H9 (cell line): ENCODE results near the gene ARID2. TPM values are rescaled to one million over a fixed set of nuclear protein-coding genes. Genes with fewer than 3 reads are reported as not detected.

Source experiments
- DNase-seq: peaks from one replicate; pipeline ENCODE4 v3.0.0-alpha.2; 2017
- H2AFZ ChIP-seq: one replicate; pipeline ENCODE4 v1.6.1; 2013; ENCODE audit warnings: mild to moderate bottlenecking, low read length, control low read depth, moderate library complexity
- H2AK5ac ChIP-seq: 2 replicates; pipeline ENCODE4 v1.6.1; 2013; ENCODE audit warnings: low read length, control low read depth, mixed read lengths; ENCODE audit not compliant: insufficient read length
- H2BK120ac ChIP-seq: one replicate; pipeline ENCODE4 v1.6.1; 2013; ENCODE audit warnings: low read depth, mild to moderate bottlenecking, low read length, control low read depth, inconsistent platforms; ENCODE audit not compliant: poor library complexity, severe bottlenecking
- H2BK12ac ChIP-seq: 2 replicates; pipeline ENCODE4 v1.6.1; 2013; ENCODE audit warnings: low read length, control low read depth, mixed read lengths, low read depth; ENCODE audit not compliant: insufficient read length
- H2BK15ac ChIP-seq: 2 replicates; pipeline ENCODE4 v1.6.1; 2013; ENCODE audit warnings: low read depth, low read length, control low read depth
- H2BK20ac ChIP-seq: one replicate; pipeline ENCODE4 v1.6.1; 2013; ENCODE audit warnings: low read depth, mild to moderate bottlenecking, low read length, control low read depth, inconsistent platforms; ENCODE audit not compliant: poor library complexity, severe bottlenecking
- H2BK5ac ChIP-seq: 2 replicates; pipeline ENCODE4 v1.6.1; 2013; ENCODE audit warnings: low read length, control low read depth, mixed read lengths; ENCODE audit not compliant: insufficient read length
- H3K14ac ChIP-seq: 2 replicates; pipeline ENCODE4 v1.6.1; 2013; ENCODE audit warnings: low read length, control low read depth; ENCODE audit not compliant: insufficient read depth
- H3K18ac ChIP-seq: 2 replicates; pipeline ENCODE4 v1.6.1; 2013; ENCODE audit warnings: low read depth, mild to moderate bottlenecking, mixed read lengths, low read length, control low read depth; ENCODE audit not compliant: insufficient read length
- H3K23ac ChIP-seq: 2 replicates; pipeline ENCODE4 v1.6.1; 2013; ENCODE audit warnings: low read length, control low read depth, mixed read lengths, low read depth; ENCODE audit not compliant: insufficient read length
- H3K23me2 ChIP-seq: 2 replicates; pipeline ENCODE4 v1.6.1; 2013; ENCODE audit warnings: low read depth, mild to moderate bottlenecking, mixed read lengths, low read length, control low read depth; ENCODE audit not compliant: insufficient read length, poor library complexity, severe bottlenecking
- H3K27ac ChIP-seq: 2 replicates; pipeline ENCODE4 v1.5.1; 2013; ENCODE audit warnings: low read length, control low read depth, mixed read lengths, low read depth; ENCODE audit not compliant: insufficient read length
- H3K27me3 ChIP-seq: 2 replicates; pipeline ENCODE4 v1.6.1; 2013; ENCODE audit warnings: low read length, control low read depth, inconsistent platforms; ENCODE audit not compliant: insufficient read depth
- H3K4ac ChIP-seq: 2 replicates; pipeline ENCODE4 v1.6.1; 2013; ENCODE audit warnings: low read depth, mild to moderate bottlenecking, control low read depth, inconsistent platforms, low read length, moderate library complexity
- H3K4me1 ChIP-seq: 2 replicates; pipeline ENCODE4 v1.6.1; 2013; ENCODE audit warnings: low read length, control low read depth, inconsistent platforms; ENCODE audit not compliant: insufficient read depth
- H3K4me2 ChIP-seq: 2 replicates; pipeline ENCODE4 v1.6.1; 2013; ENCODE audit warnings: low read length, control low read depth, mixed read lengths; ENCODE audit not compliant: insufficient read length, insufficient read depth
- H3K56ac ChIP-seq: 2 replicates; pipeline ENCODE4 v1.6.1; 2013; ENCODE audit warnings: low read depth, mild to moderate bottlenecking, mixed read lengths, low read length, control low read depth; ENCODE audit not compliant: insufficient read length
- H3K79me1 ChIP-seq: 2 replicates; pipeline ENCODE4 v1.6.1; 2013; ENCODE audit warnings: low read depth, mild to moderate bottlenecking, moderate library complexity, low read length, control low read depth, inconsistent platforms; ENCODE audit not compliant: insufficient read depth, poor library complexity, severe bottlenecking
- H3K79me2 ChIP-seq: 2 replicates; pipeline ENCODE4 v1.6.1; 2013; ENCODE audit warnings: low read length, control low read depth, inconsistent platforms; ENCODE audit not compliant: insufficient read depth
- H3K9ac ChIP-seq: 2 replicates; pipeline ENCODE4 v1.6.1; 2013; ENCODE audit warnings: low read length, control low read depth, mixed read lengths; ENCODE audit not compliant: insufficient read length; ENCODE audit errors: extremely low read depth
- H3K9me3 ChIP-seq: one replicate; pipeline ENCODE4 v1.6.1; 2013; ENCODE audit warnings: low read depth, low read length, inconsistent platforms; ENCODE audit not compliant: control insufficient read depth
- H3T11ph ChIP-seq: one replicate; pipeline ENCODE4 v1.6.1; 2013; ENCODE audit warnings: mild to moderate bottlenecking, low read length, control low read depth, inconsistent platforms
- H4K20me1 ChIP-seq: one replicate; pipeline ENCODE4 v1.6.1; 2013; ENCODE audit not compliant: control insufficient read depth, insufficient read length, insufficient read depth
- H4K5ac ChIP-seq: 2 replicates; pipeline ENCODE4 v1.6.1; 2013; ENCODE audit warnings: low read depth, mild to moderate bottlenecking, mixed read lengths, low read length, control low read depth; ENCODE audit not compliant: insufficient read length
- H4K8ac ChIP-seq: replicated peaks from 2 replicates; pipeline ENCODE4 v1.6.1; 2013; ENCODE audit warnings: low read length, control low read depth, mixed read lengths, low read depth; ENCODE audit not compliant: insufficient read length
- H4K91ac ChIP-seq: 2 replicates; pipeline ENCODE4 v1.6.1; 2013; ENCODE audit warnings: low read depth, mild to moderate bottlenecking, moderate library complexity, mixed read lengths, low read length, control low read depth; ENCODE audit not compliant: insufficient read length
- H3K27ac Mint-ChIP-seq, 3 experiments: 2 replicates in 2 of 3; 3 replicates in 1 of 3; pipeline ENCODE4 v1.8.0; 2020 to 2021; ENCODE audit warnings: mixed read lengths in 3 of 3, mild to moderate bottlenecking in 1 of 3, moderate library complexity in 1 of 3
- H3K27me3 Mint-ChIP-seq: 2 replicates; pipeline ENCODE4 v1.8.0; 2021; ENCODE audit warnings: low read depth, mild to moderate bottlenecking, moderate library complexity, mixed read lengths
- H3K36me3 Mint-ChIP-seq, 3 experiments: 2 replicates in 2 of 3; 3 replicates in 1 of 3; pipeline ENCODE4 v1.8.0; 2020 to 2021; ENCODE audit warnings: low read depth in 3 of 3, mixed read lengths in 3 of 3; ENCODE audit not compliant: insufficient read depth in 1 of 3
- H3K4me1 Mint-ChIP-seq, 2 experiments: 2 replicates each; pipeline ENCODE4 v1.8.0; 2020; ENCODE audit warnings: mixed read lengths in 2 of 2
- H3K4me3 Mint-ChIP-seq, 2 experiments: 2 replicates in 1 of 2; 3 replicates in 1 of 2; pipeline ENCODE4 v1.8.0; 2020 to 2021; ENCODE audit warnings: mild to moderate bottlenecking in 2 of 2, mixed read lengths in 2 of 2, moderate library complexity in 1 of 2
- H3K9me3 Mint-ChIP-seq, 2 experiments: 2 replicates in 1 of 2; 3 replicates in 1 of 2; pipeline ENCODE4 v1.8.0; 2020; ENCODE audit warnings: mild to moderate bottlenecking in 2 of 2, mixed read lengths in 2 of 2, moderate library complexity in 1 of 2
- CTCF ChIP-seq: fragments of 200-600 bp; sonication (generic); conservative IDR thresholded peaks from 3 replicates; pipeline ENCODE4 v1.8.0; 2021; ENCODE audit warnings: antibody characterized with exemption, mild to moderate bottlenecking
- WGBS: extraction: QIAGEN DNeasy Blood & Tissue Kit; methylation state at CpG from one replicate; pipeline ENCODE4 v1.1.7; 2013; ENCODE audit warnings: missing lambda C conversion rate, low lambda C conversion rate, mixed read lengths; ENCODE audit not compliant: insufficient read length; ENCODE audit errors: extremely low coverage; 5-methylcytosine and 5-hydroxymethylcytosine counted together
- total RNA-seq: library from RNA; stranded (reverse); gene quantifications from 2 replicates; pipeline ENCODE4 v1.2.1, GENCODE V29; 2021

The ARID2 gene
- total RNA-seq, 1 experiment from 2014 or later = 63.8 TPM

GRCh38 chr12:45946435-45946834, 216.9 kb downstream of the ARID2 start:
- Histone ChIP-seq H2AK5ac (no peak overlapping the region), H2BK5ac (no peak overlapping the region), H4K8ac (no peak overlapping the region), H3K9ac (no peak overlapping the region), H3K27ac (no peak overlapping the region), H2BK12ac (no peak overlapping the region), H4K20me1 (no peaks in the 10 kb centered on the region), H3K79me2 (no peaks in the 10 kb centered on the region), H3K23ac (no peak overlapping the region), H3K56ac (no peak overlapping the region), H2BK20ac (no peak overlapping the region), H2BK120ac (no peak overlapping the region), H3K14ac (no peak overlapping the region), H3K4me1 (no peaks in the 10 kb centered on the region), H3K18ac (no peak overlapping the region), H3K79me1 (no peaks in the 10 kb centered on the region), H3K27me3 (no peaks in the 10 kb centered on the region), H3T11ph (no peak overlapping the region), H4K5ac (no peak overlapping the region), H3K4ac (no peak overlapping the region), H4K91ac (no peak overlapping the region), H3K23me2 (no peaks in the 10 kb centered on the region), H3K9me3 (no peaks in the 10 kb centered on the region), H2AFZ (no peak overlapping the region), H2BK15ac (no peak overlapping the region), H3K4me2 (no peak overlapping the region)
- H3K9me3 Mint-ChIP-seq = no peaks in the 10 kb centered on the region
- no peak for DNase-seq
- WGBS = no CpG with 5 or more reads among the region's 1 CpG
- H3K4me1 Mint-ChIP-seq = no peaks in the 10 kb centered on the region
- H3K4me3 Mint-ChIP-seq = no peak overlapping the region
- H3K36me3 Mint-ChIP-seq = peaks cover 5 to 43% (median 21%) of the 10 kb centered on the region in 3 experiments; a peak in 4 of 7 replicates
- TF ChIP-seq CTCF = no peak
- no peaks in the 10 kb centered on the region; the same call in 1 of the 2 replicates for H3K27me3 Mint-ChIP-seq
- H3K27ac Mint-ChIP-seq = no peak overlapping the region
